NOMO-1 (cell line): ENCODE results near the gene THSD8.
"Not testable (repeated sequence)": the region's sequence is repeated elsewhere in the genome, so short reads cannot be mapped to it uniquely, and the experiment has no call there.

Experiments
- DNase-seq, 2 experiments: peaks; one replicate each; lab custom pipeline; 2025; ENCODE audit not compliant: unreplicated experiment in 2 of 2; lab: John Stamatoyannopoulos, UW

Gene THSD8

DNA sequence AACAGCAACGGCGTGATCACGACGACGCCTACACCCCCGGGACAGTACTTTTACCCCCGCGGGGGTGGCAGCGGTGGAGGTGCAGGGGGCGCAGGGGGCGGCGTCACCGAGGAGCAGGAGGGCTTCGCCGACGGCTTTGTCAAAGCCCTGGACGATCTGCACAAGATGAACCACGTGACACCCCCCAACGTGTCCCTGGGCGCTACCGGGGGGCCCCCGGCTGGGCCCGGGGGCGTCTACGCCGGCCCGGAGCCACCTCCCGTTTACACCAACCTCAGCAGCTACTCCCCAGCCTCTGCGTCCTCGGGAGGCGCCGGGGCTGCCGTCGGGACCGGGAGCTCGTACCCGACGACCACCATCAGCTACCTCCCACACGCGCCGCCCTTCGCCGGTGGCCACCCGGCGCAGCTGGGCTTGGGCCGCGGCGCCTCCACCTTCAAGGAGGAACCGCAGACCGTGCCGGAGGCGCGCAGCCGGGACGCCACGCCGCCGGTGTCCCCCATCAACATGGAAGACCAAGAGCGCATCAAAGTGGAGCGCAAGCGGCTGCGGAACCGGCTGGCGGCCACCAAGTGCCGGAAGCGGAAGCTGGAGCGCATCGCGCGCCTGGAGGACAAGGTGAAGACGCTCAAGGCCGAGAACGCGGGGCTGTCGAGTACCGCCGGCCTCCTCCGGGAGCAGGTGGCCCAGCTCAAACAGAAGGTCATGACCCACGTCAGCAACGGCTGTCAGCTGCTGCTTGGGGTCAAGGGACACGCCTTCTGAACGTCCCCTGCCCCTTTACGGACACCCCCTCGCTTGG lies 9.6 kb upstream of the THSD8 start:
- peak; percentile 72 to 78 for DNase-seq

- no peak for DNase-seq
Observed at GRCh38 chr19:12792853-12793289, 9.0 kb upstream of the THSD8 start.

DNA sequence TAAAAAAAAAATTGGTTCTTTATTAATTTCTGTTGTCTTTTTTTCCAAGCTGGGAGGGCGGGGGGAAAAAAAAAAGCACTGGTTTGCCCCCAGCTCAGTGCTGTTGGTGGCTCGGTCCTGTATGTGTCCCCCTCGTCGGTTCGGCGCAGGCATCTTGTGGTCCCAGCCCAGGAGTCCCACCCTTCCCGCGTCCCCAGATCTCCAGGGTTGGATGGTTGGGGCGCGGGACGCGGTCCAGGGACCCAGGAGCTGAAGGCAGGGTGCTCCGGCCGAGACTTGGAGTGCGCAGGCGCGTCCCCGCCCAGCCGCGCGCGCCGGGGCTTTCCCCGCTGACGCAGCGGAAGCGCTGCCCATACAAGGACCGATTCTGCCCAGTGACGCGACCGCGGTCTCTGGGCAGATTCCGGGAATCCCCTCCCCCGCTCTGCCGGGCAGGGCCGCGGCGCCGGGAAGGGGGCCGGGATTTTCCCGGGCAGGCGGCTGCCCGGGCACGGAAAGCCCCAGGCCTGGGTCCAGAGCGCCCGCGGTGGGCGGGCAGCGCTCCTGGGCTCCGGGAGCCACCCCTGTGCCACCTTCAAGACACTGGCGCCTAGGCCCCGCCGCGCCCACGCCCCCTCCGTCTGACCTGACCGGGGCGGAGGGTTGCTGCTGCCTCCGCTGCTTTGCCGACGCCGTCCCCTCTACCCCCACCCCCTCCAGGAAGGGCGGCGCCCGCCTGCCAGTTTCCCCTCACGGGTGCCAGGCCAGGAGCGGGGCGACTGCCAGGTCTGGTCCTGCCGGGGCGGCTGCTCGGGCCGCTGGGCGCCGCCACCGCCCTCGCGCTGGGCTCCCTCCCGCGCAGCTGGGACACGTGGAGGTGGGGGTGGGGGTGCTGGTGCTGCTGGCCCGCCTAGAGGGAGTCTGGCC lies 8.3 kb upstream of the THSD8 start:
- peak; percentile 75 to 90 for DNase-seq

GRCh38 chr19:12794196-12794941 lies 7.5 kb upstream of the THSD8 start:
- no peak for DNase-seq

DNA sequence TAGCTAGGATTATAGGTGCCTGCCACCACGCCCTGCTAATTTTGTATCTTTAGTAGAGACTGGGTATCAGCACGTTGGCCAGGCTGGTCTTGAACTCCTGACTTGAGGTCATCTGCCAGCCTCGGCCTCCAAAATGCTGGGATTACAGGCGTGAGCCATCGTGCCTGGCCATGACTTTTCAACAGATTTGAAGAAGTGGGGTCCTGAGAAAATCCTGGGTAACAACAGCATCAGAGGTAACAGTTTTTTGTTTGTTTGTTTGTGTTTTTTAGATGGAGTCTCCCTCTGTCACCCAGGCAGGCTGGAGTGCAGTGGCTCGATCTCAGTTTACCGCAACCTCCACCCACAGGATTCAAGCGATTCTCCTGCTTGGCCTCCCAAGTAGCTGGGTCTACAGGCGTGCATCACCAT lies 6.9 kb upstream of the THSD8 start:
- no peak for DNase-seq

- DNase-seq = peak; percentile 59 to 63
Observed at GRCh38 chr19:12796146-12797071, 5.5 kb upstream of the THSD8 start.

- DNase-seq = no peak
Observed at GRCh38 chr19:12797141-12797587, 4.7 kb upstream of the THSD8 start.

DNA sequence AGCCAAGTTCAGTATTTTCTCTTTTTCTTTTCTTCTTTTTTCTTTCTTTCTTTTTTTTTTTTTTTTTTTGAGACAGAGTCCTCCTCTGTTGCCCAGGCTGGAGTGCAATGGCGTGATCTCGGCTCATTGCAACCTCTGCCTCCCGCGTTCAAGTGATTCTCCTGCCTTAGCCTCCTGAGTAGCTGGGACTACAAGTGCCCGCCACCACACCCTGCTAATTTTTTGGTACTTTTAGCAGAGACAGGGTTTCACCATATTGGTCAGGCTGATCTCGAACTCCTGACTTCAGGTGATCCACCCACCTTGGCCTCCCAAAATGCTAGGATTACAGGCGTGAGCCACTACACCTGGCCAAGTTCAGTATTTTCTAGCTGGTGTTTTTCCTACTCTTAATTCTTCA lies 4.3 kb upstream of the THSD8 start:
- DNase-seq = not testable (repeated sequence)

- no peak for DNase-seq
Observed at GRCh38 chr19:12799742-12800465, 2.0 kb upstream of the THSD8 start.

DNA sequence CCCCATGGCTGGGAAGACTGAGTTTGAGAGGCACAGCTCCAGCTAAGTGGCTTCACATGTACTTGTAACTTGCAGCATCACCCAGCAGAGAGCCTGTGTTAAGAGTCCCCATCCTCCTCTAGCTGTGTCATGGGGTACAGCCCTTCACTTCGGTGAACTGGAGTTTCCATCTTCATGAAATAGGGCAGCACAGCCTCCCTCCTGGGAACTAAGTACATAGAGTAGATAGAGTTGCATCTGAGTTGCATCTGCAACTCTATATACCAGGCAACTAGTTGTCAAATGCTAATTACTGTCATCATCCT lies 1.5 kb upstream of the THSD8 start:
- no peak for DNase-seq

DNA sequence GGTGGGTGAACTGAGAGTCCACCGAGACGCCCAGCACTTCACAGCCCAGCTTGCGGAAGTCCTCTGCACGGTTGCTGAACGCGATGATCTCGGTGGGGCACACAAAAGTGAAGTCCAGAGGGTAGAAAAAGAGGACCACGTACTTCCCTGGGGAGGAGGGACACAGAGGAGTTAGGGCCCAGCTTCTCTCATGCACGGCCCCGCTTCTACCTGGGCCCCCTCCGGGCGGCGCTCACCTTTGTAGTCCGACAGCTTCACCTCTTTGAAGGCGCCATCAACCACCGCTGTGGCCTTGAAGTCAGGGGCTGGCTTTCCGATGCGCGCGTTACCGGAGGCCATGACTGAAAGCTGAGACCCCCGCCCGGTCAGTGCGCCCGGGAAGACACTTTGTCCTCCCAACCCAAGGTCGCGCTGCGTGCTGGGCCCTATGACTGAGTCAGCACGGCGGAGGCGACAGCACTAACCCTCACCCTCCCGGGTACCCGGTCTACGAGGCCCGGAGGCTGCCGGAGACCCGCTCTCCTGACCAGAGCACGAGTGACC lies 875 bp upstream of the THSD8 start:
- DNase-seq = no peak

DNA sequence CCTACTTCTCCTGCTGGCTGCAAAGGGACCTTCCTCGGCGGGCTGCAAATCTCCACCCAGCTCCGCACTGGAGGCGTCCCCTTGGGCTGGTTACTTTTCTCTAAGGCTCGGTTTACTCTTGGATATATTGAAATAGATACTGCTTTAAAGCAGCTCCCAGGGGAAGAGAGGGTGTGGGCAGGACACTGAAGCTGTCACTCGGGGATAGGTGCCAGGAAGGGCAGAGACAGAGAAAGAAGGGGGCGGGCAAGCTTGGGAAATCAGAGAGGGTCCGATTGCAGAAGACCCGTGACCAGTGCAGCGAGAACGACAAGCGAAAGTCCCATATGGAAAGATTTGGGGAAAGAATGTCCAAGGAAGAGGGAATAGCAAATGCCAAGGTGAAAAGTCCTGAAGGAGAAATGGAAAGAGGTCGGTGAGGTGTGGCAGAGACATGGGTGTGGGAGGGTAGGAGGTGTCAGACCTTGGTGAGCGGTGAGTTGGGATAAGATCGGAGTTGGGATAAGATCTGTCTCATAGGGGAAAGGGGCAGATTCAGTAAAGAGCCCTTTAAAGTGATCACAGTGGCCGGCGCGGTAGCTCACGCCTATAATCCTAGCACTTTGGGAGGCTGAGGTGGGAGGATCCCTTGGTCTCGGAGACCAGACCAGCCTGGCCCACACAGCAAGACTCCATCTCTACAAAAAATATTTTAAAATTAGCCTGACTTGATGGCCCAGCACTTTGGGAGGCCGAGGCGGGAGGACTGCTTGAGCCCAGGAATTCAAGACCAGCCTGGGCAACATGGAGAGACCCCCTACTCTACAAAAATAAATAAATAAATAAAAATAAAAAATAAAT lies 618 bp downstream of the THSD8 start:
- no peak for DNase-seq

DNA sequence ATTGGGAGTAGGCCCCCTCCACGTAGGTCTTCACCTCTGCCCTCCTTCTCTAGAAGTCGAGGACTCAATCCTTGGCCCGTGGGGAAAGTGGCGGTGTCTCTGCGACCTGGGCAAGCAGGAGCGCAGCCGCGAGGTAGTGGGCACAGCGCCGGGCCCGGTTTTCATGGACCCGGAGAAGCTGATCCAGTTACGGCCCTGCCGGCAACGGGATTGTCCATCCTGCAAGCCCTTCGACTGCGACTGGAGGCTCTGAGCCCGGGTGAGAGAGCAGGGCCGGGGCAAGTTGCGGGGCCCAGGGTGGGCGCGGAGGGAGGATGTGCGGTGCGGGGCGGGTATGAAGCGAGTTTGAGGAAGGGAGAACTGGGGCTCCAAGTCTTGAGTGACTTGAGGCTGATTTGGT lies 2.2 kb downstream of the THSD8 start:
- no peak for DNase-seq

GRCh38 chr19:12806242-12807081 lies 4.6 kb downstream of the THSD8 start, which contains the start of gene RNASEH2A:
Gene RNASEH2A, plus strand, starts transcription at chr19:12806584. Its CDS starts 90 bp downstream, at chr19:12806674.
- peak; percentile 91 for DNase-seq

- DNase-seq = no peak
Observed at GRCh38 chr19:12815088-12815487, 13.2 kb downstream of the THSD8 start.

DNA sequence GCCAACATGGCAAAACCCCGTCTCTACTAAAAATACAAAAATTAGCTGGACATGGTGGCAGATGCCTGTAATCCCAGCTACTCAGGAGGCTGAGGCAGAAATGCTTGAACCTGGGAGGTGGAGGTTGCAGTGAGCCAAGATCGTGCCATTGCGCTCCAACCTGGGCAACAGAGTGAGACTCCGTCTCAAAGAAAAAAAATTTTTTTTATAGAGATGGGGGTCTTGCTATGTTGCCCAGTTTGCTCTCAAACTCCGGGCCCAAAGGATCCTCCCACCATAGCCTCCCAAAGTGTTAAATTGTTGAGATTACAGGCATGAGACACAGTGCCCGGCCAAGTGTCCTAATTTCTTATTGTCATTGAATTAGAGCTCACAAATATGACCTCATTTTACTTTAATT lies 15.3 kb downstream of the THSD8 start:
- not testable (repeated sequence) for DNase-seq

GRCh38 chr19:12817810-12818209 lies 15.9 kb downstream of the THSD8 start:
- not testable (repeated sequence) for DNase-seq
